OCI-LY1 (cell line): ENCODE results near the gene CD96.

Experiments used
- EZH2 ChIP-seq: fragments of 200-600 bp; sonication (generic), shearing (Covaris generic); IDR thresholded peaks from 2 replicates; pipeline ENCODE4 v1.8.0; 2017; ENCODE audit warnings: borderline replicate concordance, mixed run types, mild to moderate bottlenecking, antibody characterized with exemption, low read length, moderate library complexity, mixed read lengths
- TF ChIP-seq, protein P1 (sequence below): fragments of 200-600 bp; sonication (generic), shearing (Covaris generic); IDR thresholded peaks from 2 replicates; pipeline ENCODE4 v1.5.1; 2017; ENCODE audit warnings: mild to moderate bottlenecking, antibody characterized with exemption, low read length, moderate library complexity, mixed read lengths

DNA sequence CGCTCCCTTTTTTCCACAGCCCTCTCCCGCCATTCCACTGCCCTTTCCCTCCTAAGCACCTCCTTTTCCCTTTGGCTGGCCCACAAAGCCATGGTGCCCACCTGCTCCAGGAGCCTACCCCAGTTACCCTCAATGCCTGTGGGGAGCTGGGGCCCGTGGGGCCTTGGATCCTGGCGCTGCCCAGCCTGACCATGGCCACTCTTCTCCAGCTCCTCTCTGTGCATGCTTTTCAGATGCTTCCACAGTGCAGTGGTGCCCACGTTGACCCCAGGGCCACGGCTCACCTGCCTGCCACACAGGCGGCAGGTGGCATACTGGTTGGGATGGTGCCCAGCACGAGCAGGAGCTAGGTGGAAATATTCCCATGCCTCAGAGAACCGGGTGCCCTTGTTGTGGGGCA, 51.7 kb downstream of the CD96 start:
- TF ChIP-seq, protein P1, sequence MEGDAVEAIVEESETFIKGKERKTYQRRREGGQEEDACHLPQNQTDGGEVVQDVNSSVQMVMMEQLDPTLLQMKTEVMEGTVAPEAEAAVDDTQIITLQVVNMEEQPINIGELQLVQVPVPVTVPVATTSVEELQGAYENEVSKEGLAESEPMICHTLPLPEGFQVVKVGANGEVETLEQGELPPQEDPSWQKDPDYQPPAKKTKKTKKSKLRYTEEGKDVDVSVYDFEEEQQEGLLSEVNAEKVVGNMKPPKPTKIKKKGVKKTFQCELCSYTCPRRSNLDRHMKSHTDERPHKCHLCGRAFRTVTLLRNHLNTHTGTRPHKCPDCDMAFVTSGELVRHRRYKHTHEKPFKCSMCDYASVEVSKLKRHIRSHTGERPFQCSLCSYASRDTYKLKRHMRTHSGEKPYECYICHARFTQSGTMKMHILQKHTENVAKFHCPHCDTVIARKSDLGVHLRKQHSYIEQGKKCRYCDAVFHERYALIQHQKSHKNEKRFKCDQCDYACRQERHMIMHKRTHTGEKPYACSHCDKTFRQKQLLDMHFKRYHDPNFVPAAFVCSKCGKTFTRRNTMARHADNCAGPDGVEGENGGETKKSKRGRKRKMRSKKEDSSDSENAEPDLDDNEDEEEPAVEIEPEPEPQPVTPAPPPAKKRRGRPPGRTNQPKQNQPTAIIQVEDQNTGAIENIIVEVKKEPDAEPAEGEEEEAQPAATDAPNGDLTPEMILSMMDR = no peak
- no peak for TF ChIP-seq EZH2
